ENCODE data around the gene PIGK. TPM values are rescaled to one million over a fixed set of nuclear protein-coding genes. Genes with fewer than 3 reads are reported as not detected.
A peak's percentile ranks its signal among the peaks of the same experiment; 100 is the strongest.
"Not testable (repeated sequence)": the region's sequence is repeated elsewhere in the genome, so short reads cannot be mapped to it uniquely, and the experiment has no call there.

Gene PIGK
- total RNA-seq: 32.7 TPM

DNA sequence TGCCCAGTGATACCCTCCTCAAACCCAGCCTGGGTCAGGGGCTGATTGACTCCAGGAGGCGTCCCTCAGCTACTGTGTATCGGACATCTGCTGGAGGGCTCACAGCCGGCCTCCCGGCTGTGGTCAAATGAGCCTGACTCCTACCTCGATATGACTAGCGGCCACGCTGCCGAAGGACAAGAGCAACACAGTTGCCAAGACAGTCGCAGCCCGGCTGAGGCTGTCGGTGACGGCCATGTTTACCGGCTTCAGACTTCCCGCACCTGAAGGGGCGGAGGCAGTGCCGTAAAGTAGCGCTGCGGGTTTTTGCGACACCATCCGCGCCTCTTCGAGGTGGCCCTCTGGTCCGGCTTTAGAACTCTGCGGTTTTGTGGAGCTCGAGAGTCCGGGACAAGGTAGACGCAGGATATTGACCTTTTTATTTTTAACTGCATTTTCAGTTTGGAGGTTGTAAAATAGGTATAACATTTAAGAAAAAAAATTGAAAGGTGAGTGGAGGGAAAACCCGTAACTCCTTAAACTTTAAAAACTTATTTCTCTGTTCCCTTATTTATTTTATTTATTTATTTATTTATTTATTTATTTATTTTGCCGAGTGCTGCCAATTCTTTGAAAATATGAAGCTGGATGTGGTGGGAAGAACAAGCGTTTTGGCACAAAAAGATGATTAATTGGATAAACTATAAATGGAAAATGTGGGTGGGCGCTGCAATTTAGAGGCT lies at the start of gene PIGK:
Gene PIGK, minus strand, starts transcription at position 265 of the 722 bp plus-strand sequence. Its CDS starts 28 bp downstream, at position 237.
- DNase-seq: peak; percentile 95

GRCh38 chr1:77267035-77267434 lies 47.8 kb upstream of the PIGK start:
- no peak for DNase-seq

DNA sequence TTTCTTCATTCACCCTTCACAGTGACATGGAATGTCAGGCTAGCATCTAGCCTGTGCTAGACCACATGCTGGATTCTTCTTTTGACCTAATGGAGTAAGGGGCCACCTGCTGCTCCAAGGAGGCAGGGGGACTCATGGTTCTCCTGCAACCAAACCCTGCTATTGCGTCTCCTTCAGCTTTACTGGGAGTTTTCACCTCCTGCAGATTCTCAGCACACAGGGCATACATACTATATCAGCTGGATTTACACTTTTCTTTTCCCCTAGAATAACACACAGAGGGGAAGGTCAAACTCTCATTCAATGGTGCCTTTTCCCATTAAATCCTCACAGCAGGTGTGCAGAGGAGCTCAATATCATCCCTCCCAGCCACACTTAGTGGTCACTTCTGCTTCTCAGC lies 46.0 kb upstream of the PIGK start:
- no peak for DNase-seq

GRCh38 chr1:77263708-77264107 lies 44.5 kb upstream of the PIGK start:
- DNase-seq: no peak

GRCh38 chr1:77253211-77253610 lies 34.0 kb upstream of the PIGK start:
- DNase-seq: no peak

DNA sequence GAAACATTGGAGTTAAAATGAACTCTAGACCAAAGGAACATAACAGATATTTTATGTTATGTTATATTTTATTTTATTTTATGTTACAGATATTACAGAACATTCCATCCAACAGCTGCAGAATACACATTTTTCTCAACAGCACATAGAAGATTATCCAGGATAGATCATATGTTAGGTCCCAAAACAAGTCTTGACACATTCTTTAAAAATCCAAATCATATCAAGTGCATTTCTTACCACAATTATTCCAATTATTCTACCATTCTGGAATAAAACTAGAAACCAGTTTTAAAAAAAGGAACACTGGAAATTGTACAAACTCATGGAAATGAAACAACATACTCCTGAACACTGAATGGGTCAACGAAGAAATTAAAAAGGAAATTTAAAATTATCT lies 30.9 kb upstream of the PIGK start:
- DNase-seq: no peak

DNA sequence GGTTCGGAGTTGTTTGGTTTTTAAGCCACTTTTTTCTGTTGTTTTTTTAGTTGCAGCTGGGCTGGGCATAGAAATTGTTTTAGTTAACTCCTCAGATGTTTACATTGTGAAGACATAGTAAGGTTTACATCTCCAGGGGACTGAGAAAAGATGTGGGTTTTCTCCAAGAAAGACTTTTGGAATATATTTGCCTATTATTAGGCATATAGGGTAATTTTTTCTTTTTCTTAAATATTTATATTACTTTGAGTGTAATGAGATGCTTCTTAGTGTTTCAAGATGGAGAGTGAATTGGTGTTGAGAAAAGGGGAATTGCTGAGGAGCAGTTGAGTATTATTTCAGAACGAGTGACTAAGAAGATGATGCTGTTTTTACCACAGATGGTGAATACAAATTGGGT lies 26.6 kb upstream of the PIGK start:
- no peak for DNase-seq

GRCh38 chr1:77239311-77239710 lies 20.1 kb upstream of the PIGK start:
- DNase-seq: no peak

DNA sequence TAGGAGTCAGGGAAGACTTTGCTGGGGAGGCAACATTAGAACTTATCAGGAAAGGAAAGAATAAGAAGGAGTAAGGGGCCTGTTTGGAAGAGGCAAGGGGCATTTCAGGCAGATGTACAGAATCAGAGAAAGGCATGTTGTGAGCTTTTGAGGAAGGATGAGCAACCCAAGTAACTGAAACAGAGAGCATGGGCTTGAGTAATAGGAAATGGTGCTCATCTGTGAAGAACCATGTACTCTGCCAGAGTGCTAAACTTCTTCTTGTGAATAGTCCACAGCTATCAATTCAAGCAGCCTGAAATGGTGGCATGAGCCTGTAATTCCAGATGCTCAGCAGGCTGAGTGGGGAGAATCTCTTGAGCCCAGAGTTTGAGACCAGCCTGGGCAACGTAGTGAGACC lies 19.2 kb upstream of the PIGK start:
- DNase-seq: no peak

DNA sequence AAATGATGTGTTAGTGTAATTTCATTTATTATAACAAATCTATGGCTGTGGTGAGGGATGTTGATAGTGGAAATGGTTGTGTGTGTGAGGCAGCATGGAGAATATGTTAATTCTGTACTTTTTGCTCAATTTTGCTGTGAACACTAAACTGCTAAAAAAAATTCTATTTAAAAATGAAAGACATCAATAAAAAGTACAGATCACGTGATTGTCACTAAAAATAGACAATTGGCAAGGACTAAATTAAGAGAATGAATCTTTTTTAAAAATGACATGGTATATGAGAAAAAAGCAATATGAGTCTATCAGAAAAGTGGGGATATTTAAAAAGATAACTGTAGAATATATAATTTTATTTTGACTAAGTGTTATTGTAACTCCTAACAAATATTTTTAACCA lies 15.7 kb upstream of the PIGK start:
- no peak for DNase-seq

DNA sequence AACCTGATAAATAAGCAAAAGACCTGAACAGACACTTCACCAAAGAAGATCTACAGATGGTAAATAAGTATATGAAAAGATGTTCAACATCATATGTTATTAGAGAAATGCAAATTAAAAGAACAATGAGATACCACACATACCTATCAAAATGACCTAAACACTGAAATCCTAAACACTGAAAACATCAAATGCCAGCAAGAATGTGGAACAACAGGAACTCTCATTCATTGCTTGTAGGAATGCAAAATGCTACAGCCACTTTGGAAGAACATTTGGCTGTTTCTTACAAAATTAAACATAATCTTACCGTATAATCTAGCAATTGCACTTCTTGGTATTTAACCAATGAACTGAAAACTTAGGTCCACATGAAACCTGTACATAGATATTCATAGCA lies 14.9 kb upstream of the PIGK start:
- no peak for DNase-seq

- DNase-seq: no peak
These were observed 13.6 kb upstream of the PIGK start for GRCh38 chr1:77232829-77233228.

DNA sequence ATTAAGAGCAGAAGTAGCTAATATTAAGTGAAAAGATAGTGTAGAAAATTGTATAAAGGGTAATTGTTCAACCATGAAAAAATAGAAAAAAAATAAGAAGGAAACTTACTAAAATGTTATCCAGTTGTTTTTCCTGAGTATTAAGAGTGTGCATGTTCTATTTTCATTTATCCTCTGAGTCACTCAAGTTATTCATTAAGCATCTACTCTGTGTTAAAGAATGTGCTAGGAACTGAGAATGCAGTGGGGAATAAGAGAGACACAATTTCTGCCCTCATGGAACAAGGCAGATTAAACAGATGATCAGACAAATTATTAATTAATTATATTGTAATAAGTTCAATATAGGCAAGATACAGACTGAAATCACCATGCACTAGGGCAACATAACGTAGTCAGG lies 10.8 kb upstream of the PIGK start:
- DNase-seq: no peak

DNA sequence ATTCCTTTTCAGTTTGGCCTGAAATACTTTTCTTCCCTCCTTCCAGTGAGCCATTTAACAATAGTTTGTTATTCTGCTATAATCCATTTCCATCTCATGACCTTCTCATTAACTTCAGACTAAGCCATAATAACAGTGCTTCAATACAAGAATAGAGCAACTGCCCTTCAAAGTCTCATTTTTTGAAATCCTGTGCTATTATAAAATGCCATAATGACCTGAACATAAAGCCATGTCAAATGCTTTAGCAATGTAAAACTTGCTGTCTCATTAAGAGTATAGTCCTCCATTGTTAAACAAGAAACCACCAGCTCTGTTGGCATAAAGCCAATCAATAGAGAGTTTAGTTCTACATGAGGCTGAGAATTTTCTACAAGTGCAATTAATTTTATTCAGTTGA lies 9.6 kb upstream of the PIGK start:
- no peak for DNase-seq

GRCh38 chr1:77227381-77227780 lies 8.2 kb upstream of the PIGK start:
- no peak for DNase-seq

DNA sequence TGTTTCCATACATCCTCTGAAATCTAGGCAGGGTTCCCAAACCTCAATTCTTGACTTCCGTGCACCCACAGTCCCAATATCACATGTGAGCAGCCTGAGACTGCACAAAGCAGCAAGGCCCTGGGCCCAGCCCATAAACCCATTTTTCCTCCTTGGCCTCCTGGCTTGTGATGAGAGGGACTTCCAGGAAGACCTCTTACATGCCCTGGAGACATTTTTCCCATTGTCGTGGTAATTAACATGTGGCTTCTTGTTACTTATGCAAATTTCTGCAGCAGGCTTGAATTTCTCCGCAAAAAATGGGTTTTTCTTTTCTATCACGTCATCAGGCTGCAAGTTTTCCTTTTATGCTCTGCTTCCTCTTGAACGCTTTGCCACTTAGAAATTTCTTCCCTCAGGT lies 3.3 kb upstream of the PIGK start:
- no peak for DNase-seq

- no peak for DNase-seq
These were observed 1.6 kb upstream of the PIGK start for GRCh38 chr1:77220687-77221463.

DNA sequence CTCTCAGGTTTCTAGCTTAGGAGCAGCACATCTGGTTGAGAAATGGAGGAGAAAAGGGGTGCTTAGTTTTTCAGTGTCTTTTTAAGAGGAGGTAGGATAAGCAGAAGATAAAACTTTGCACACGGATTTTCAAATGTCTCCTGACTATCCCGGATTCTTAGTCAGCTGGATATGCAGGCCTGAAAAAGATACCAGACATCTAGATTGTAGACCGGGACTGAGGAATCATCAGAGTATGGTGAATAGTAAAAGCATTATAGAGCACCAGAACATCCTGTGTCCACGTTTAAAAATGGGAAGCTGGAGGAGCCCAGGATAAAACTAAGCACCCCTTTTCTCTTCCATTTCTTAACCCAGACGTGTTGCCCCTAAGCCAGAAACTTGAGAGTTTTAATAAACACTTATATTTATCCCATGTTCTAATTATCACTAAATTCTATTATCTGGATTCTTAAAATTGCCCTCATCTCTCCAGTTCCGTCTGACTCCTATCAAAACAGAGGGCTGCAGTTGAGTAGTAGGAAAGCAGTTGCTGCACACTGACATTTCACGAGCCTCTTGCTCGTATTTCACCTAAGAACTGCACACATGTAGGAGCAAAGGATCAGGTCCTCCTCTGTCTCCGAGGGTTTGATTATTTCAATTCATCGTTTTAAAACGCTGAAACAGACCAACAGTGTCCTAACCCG lies 609 bp downstream of the PIGK start:
- no peak for DNase-seq

- not testable (repeated sequence) for DNase-seq
These were observed 15.2 kb downstream of the PIGK start for GRCh38 chr1:77204043-77204442.

DNA sequence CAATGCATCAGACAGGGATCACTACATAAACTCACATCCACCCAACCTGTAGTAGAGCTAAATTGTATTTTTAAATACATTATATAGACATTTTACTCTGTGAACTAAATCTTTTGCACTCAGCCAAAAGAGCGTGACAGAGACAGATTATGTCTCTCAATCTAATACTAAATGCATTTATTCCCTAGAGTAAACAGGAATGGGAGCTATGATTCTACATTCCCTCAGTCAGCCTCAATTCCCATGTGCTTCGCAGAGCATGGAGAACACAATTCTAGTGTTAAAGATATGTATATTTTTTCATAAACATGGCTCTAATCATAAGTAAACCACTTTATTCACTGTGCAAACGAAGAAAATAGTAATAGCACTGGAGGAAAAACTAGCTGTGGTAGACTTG lies 16.5 kb downstream of the PIGK start:
- no peak for DNase-seq

DNA sequence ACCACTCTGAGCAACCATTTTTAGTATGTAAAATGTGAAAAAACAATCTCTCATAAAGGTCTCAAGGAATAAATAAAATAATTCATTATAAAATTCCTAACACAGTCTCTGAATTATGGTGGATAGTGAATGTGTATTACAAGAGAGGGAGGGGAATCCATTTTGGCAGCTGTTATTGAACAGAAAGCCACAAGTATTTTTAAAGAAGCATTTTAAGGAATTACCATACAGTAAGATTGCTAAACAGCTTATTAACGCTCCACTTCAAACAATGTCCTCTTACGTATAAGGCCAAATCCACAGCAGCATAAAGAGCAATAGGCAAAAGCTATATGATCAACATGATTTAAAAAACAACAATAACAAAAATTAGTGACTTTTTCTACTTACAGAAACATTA lies 18.4 kb downstream of the PIGK start:
- no peak for DNase-seq

GRCh38 chr1:77200293-77200692 lies 18.9 kb downstream of the PIGK start:
- DNase-seq: no peak

GRCh38 chr1:77197351-77197750 lies 21.9 kb downstream of the PIGK start:
- no peak for DNase-seq
